Stimulated activated CD8-positive, alpha-beta memory T cell treated with anti-CD3 and anti-CD28 coated beads, Interleukin-15, amount 100 ng/mL, for 4 hours (primary cell): ENCODE results near the gene CSHL1.

ENCODE experiments used
- DNase-seq, 2 donors: peaks; one replicate each; pipeline ENCODE4 v3.0.0-alpha.2; 2020; ENCODE audit warnings: low read depth in 2 of 2

CSHL1 gene

GRCh38 chr17:63911041-63911635, at the start of gene CSHL1:
Gene CSHL1, minus strand, starts transcription at chr17:63911258. Its CDS starts 62 bp downstream, at chr17:63911196.
- no peak for DNase-seq

- no peak for DNase-seq
Observed at GRCh38 chr17:63960430-63960829, 49.4 kb upstream of the CSHL1 start.

GRCh38 chr17:63960006-63960405, 48.9 kb upstream of the CSHL1 start:
- no peak for DNase-seq

GRCh38 chr17:63956296-63956920, 45.4 kb upstream of the CSHL1 start:
- DNase-seq, result no peak

- no peak for DNase-seq
Observed at GRCh38 chr17:63955791-63956190, 44.7 kb upstream of the CSHL1 start.

- DNase-seq, result no peak
Observed at GRCh38 chr17:63955232-63955631, 44.2 kb upstream of the CSHL1 start.

DNA sequence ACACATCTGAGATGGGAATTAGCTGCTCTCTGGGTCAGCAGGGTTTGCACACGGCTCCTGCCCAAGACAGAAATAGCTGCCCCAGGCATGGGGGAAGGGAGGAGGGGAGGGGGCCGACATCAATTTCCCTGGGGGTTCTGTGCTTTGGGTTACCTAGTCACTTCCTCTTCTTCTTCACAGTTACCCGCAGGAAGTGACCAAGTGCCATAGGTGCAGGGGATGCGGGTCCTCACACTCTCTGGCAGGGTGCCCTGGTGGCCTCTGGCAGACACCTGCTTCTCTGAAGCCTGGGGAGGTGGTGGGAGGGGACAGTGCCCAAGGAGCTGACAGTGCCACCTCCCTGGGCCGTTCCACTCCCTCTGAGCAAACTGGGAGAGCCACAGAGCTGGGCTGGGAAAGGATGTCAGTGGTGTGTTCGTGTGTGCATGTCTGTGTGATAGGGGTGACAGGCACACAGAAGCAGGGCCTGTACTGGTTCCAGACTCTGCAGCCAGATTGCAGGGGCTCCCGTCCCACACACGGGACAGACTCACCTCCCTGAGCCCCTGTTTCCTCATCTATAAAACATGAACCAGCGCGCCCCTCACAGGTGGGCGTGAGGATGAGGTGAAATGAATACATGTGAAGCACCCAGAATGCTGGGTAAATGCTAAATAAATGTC, 43.5 kb upstream of the CSHL1 start:
- DNase-seq, result no peak

DNA sequence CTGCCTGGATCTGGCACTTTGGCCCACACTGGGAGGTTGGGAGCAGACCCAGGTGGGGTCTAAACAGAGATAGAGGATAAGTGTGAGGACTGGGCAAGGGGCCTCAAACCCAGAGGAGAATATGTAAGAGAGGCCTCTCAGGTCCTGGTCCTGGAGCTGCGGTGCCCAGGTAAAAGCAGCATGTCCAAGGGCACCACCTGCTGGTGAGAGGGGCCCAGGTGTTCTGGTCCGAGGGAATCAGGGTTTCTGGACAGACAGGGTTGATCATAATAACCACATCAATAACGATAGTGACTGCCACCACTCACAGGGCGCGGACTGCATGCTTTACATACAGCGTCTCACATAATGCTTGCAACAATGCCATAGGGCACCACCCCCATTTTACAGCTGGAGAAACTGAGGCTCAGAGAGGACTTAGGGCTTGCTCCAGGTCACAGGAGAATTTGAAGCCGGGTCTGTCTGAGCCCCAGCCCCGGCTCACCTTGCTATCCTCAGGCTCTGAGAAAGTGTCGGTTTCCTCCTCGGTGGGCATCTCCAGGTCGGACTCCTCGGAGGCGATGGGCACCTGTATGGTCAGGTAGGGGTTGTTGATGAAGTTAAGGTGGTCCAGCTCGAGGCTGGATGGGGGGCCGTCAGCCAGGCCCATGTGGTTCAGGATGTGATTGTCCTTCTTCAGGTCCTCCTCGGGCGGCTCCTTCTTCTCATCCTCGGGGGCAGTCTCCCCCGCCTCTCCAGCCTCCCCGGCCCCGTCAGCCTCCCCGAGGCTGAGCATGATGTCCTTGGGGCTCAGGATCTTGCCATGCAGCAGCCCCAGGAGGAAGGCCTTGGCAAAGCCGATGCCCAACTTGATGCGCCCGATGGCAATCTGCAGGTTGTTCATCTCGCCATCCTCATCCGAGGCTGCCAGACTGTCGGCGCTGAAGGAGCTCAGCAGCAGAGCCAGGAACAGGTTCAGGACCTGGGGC, 40.2 kb upstream of the CSHL1 start:
- no peak for DNase-seq

- DNase-seq, result no peak
Observed at GRCh38 chr17:63949576-63950250, 38.7 kb upstream of the CSHL1 start.

DNA sequence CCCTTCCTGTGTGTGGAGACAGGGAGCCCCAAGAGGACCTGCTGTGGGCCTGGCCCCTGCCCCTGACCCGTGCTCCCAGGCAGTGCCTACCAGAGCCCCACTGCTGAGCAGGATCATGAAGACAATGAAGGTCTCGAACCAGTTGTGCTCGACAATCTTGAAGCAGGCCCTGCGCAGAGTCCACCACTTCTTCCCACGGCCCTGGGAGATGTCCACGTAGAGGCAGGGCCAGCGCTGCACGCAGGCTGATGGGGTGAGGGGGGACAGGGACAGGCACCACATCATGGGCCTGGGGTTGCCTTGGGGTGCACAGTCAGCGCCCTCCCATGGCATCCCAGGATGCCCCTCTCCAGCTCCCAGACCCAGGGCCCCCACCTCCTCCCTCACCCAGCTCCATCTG, 37.5 kb upstream of the CSHL1 start:
- no peak for DNase-seq

DNA sequence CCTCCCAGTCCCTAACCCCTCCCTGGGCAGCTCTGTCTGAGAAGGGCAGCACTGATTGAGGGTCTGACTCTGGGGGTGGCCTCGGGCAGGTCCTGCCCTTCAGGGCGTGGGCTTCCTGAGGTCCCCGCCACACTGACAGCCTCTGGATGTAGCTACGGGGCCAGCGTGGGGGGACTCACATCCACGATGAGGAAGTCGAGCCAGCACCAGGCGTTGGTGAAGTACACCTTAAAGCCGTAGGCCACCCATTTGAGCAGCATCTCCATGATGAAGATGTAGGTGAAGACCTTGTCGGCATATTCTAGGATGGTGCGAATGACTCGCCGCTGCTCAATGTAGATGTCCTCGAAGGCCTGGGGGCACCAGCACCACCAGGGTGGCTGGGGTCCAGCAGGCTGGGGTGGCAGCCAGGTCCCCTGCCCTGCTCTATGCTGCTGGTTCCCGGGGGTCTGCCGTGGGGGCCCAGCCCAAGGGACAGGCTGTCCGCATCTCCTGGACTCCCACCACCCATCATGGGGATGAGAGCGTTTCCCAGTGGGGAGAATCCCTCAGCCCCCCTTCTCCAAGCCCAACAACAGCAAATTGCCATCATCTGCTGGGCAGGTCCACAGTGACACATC, 36.8 kb upstream of the CSHL1 start:
- no peak for DNase-seq

DNA sequence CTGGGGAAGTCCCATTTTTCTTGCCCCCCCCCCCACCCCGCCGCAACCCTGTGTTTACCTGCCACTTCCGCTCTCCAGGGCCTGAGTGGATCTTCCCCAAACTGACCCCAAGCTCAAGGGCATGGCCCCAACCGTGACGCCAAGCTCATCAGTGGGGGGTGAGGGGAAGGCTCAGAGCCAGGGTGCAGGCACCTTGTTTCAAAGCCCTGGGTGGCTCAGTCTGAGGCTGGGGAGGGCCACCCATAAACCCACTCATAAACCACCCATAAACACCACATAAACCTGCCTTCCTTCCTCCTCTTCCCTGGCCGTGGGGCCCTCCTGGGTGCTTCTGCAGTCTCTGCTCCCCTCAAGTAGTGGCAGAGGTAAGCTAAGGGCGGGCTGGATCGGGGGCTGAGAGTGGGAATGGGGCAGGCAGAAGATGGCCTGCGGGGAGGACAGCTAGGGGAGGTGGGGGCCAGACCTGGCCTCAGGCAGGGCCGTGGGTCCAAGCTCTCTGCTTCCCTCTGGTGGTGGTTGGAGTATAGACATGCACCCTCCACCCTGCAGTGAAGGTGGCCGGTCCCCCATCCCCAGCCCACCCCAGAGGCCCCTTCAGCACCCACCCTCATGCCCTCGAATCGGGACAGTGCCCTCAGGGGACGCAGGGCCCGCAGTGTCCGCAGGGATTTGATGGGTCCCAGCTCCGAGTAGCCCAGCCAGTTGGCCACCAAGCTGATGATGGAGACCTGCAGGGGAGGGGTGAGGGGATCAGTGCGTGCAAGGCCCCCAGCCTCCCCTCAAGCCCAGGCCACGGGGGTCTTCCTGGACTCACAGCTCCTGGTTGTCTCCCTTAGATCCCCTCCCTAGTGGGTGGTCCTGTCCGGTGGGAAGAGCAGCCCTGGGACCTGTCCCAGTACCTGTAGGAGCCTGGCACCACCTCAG, 35.6 kb upstream of the CSHL1 start:
- peak in 1 of 2 donors; percentile 21 for DNase-seq

DNA sequence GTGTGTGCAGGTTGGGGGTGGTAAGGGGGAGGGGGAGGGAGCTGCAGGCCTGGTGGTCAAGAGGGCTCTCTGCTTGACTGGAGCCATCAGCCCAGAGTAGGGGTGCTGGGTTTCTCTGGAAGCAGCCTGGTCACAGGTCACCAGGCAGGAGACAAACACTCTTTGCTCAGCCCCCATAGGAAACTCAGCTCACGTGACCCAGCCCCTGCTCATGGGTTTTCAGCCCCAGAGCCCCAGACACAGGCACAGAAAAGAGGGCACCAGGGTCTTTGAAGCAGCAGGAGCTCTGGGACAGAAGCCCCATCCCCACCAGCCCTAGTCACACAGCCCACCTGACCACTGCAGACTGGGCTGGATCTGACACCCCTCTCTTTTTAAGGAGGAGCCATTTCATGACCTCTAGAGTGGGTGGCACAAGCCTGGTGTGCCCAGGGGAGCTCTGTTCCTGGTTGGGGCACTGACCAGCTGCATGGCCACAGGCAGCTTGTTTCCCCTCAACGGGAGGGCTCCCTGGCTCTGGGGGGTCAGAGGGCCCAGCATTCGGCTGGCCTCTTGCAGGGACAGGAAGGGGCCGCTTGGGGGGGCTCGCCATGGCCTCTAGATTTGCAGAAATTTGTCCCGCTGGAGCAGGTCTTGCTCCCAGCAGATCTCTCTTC, 34.9 kb upstream of the CSHL1 start:
- no peak for DNase-seq

- no peak for DNase-seq
Observed at GRCh38 chr17:63944736-63945499, 33.9 kb upstream of the CSHL1 start.

GRCh38 chr17:63943745-63944144, 32.7 kb upstream of the CSHL1 start:
- no peak for DNase-seq

DNA sequence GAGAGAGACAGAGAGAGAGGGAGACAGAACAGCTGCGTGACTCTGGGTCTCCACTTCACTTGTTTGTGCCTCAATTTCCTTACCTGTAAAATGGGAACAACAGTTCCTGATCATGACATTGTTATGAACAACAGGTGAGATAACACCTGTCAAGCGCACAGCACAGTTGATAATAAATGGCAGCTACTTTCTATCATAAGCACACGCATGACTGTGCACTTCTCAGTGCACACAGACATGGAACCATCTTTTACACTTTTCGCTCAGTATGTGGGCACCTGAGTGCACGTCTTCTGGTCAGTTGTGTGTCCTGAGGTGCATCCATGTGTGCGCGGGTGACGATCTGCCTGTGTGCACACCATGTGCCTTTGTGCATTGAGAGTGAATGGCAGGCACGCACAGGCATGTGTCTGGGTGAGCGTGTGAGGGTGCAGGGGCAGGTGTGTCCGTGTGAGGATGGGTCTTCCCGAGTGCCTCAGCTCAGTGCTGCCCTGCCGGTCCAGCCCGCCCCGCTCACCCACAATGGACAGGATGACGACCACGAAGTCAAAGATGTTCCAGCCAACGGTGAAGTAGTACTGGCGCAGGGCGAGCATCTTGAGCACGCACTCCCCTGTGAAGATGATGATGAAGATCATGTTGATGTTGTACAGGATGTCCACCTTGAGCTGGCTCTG, 31.4 kb upstream of the CSHL1 start:
- DNase-seq, result no peak

GRCh38 chr17:63941751-63942150, 30.7 kb upstream of the CSHL1 start:
- DNase-seq, result no peak

DNA sequence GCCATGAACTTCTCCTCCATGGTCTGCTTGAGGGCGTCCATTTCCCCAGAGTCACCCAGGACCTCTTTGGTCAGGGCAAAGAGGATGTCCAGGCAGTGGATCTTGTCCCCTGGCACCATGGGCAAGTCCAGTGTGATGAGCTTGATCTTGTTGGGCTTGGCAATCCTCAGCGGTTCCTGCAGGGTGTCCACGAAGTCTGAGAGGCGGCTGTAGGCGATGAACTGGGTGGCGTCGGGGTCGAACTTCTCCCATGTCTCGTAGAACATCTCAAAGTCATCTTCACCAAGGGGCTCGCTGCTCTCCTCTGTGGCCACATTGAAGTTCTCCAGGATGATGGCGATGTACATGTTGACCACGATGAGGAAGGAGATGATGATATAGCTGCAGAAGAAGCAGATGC, 30.1 kb upstream of the CSHL1 start:
- no peak for DNase-seq
